Suprapubic skin (tissue), 3 donors: ENCODE measurements around the gene DGLUCY.
"Not testable (repeated sequence)": the region's sequence is repeated elsewhere in the genome, so short reads cannot be mapped to it uniquely, and the experiment has no call there.

Experiments used
- EP300 ChIP-seq: sonication (generic); formaldehyde crosslinking; IDR thresholded peaks from one replicate; pipeline ENCODE4 v1.6.1; 2017; ENCODE audit warnings: antibody characterized with exemption
- POLR2A ChIP-seq, 2 donors: fragments of 450-650 bp; IDR thresholded peaks; one replicate each; pipeline ENCODE4 v1.6.1; 2017; ENCODE audit warnings: antibody characterized with exemption in 2 of 2, mild to moderate bottlenecking in 2 of 2, moderate library complexity in 2 of 2
- TF ChIP-seq, protein P1 (sequence below), 2 donors: fragments of 200-600 bp in 1 of 2; fragments of 450-650 bp in 1 of 2; sonication (generic) in 1 of 2; IDR thresholded peaks; one replicate each; pipeline ENCODE4 v1.5.1; 2016 to 2019; ENCODE audit warnings: antibody characterized with exemption in 2 of 2, mild to moderate bottlenecking in 1 of 2, moderate library complexity in 1 of 2

DNA sequence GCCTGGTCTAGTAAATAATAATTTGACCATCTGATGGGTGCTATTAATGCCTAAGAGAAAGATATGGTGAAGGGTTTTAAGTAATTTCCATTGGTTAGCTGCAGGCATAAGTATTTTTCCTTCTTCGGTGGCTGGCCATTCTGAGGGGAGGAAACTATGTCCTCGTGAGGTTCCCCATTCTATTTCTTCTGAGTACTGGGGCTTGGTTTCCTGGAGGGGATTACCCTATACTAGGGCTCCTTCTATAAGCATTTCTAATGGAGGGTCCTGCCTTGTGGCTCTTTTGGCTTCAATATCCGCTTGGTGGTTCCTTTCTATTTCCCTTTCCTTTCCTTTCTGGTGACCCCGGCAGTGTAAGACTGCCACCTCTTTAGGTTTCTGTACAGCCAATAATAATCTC lies 112.5 kb downstream of the DGLUCY start:
- TF ChIP-seq, protein P1, sequence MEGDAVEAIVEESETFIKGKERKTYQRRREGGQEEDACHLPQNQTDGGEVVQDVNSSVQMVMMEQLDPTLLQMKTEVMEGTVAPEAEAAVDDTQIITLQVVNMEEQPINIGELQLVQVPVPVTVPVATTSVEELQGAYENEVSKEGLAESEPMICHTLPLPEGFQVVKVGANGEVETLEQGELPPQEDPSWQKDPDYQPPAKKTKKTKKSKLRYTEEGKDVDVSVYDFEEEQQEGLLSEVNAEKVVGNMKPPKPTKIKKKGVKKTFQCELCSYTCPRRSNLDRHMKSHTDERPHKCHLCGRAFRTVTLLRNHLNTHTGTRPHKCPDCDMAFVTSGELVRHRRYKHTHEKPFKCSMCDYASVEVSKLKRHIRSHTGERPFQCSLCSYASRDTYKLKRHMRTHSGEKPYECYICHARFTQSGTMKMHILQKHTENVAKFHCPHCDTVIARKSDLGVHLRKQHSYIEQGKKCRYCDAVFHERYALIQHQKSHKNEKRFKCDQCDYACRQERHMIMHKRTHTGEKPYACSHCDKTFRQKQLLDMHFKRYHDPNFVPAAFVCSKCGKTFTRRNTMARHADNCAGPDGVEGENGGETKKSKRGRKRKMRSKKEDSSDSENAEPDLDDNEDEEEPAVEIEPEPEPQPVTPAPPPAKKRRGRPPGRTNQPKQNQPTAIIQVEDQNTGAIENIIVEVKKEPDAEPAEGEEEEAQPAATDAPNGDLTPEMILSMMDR (IDR thresholded peaks at IDR 0.05) = not testable (repeated sequence)
- not testable (repeated sequence) for TF ChIP-seq EP300; POLR2A (IDR thresholded peaks at IDR 0.05)
